Heart left ventricle (tissue), 16 donors: ENCODE measurements around the gene IRF2. TPM values are rescaled to one million over a fixed set of nuclear protein-coding genes. Genes with fewer than 3 reads are reported as not detected.

Experiments
- ATAC-seq, 4 donors: fragments of 200-7000 bp; cut with Tn5 transposase; one replicate each; pipeline ENCODE4 v1.9.1; 2020 to 2022; ENCODE audit warnings: moderate library complexity in 4 of 4, mild to moderate bottlenecking in 3 of 4, moderate number of reproducible peaks in 1 of 4
- DNase-seq, 5 donors: peaks; one replicate each; pipeline ENCODE4 v3.0.0-alpha.2; 2020
- H3K27ac ChIP-seq, 12 donors: fragments of 200-600 bp; sonication (generic) in 4 of 12; one replicate each; pipeline versions ENCODE4 v1.5.0 to v1.8.0; 2016 to 2022; ENCODE audit warnings: mild to moderate bottlenecking in 2 of 12
- H3K27me3 ChIP-seq, 9 donors: fragments of 200-600 bp; sonication (generic) in 2 of 9; one replicate each; pipeline versions ENCODE4 v1.5.1 to v1.8.0; 2016 to 2022; ENCODE audit warnings: mild to moderate bottlenecking in 3 of 9
- H3K36me3 ChIP-seq, 9 donors: fragments of 200-600 bp; sonication (generic) in 2 of 9; one replicate each; pipeline versions ENCODE4 v1.5.0 to v1.8.0; 2018 to 2022; ENCODE audit warnings: mild to moderate bottlenecking in 2 of 9
- H3K4me1 ChIP-seq, 12 donors: fragments of 200-600 bp; sonication (generic) in 4 of 12; one replicate each; pipeline versions ENCODE4 v1.5.0 to v1.8.0; 2016 to 2022; ENCODE audit warnings: mild to moderate bottlenecking in 3 of 12
- H3K4me3 ChIP-seq, 12 donors: fragments of 200-600 bp; sonication (generic) in 4 of 12; one replicate each; pipeline versions ENCODE4 v1.5.0 to v1.8.0; 2017 to 2022; ENCODE audit warnings: mild to moderate bottlenecking in 9 of 12, moderate library complexity in 4 of 12
- H3K9me3 ChIP-seq, 12 donors: fragments of 200-600 bp; sonication (generic) in 4 of 12; one replicate each; pipeline versions ENCODE4 v1.5.0 to v1.8.0; 2016 to 2022; ENCODE audit warnings: mild to moderate bottlenecking in 1 of 12
- CTCF ChIP-seq, 12 donors: fragments of 200-600 bp; sonication (generic) in 4 of 12; IDR thresholded peaks; one replicate each; pipeline versions ENCODE4 v1.5.0 to v1.8.0; 2018 to 2022; ENCODE audit warnings: antibody characterized with exemption in 12 of 12, mild to moderate bottlenecking in 5 of 12
- POLR2A ChIP-seq, 2 donors: fragments of 450-650 bp; IDR thresholded peaks; one replicate each; pipeline ENCODE4 v1.6.1; 2017; ENCODE audit warnings: antibody characterized with exemption in 2 of 2, mild to moderate bottlenecking in 2 of 2, moderate library complexity in 2 of 2
- WGBS, 4 donors: extraction: QIAGEN DNeasy Blood & Tissue Kit in 2 of 4; methylation state at CpG; one replicate each; pipeline versions ENCODE4 v1.1.5 to v1.1.7; 2013 to 2018; 5-methylcytosine and 5-hydroxymethylcytosine counted together
- intact Hi-C, 10 donors: fragments of 100-400 bp; cut with DNase I; formaldehyde crosslinking; loops; one replicate each; pipeline versions ENCODE4 v1.11.1 to v1.14.2; 2022
- polyA plus RNA-seq, 2 donors: library from polyadenylated mRNA; stranded (reverse); fragments of 200-250 nt; gene quantifications; one replicate each; pipeline ENCODE4 v1.2.3, GENCODE V29; 2013
- total RNA-seq, 9 donors: library from RNA; depleted of rRNA in 2 of 9; stranded (reverse); fragments of >200 nt in 2 of 9; fragmentation: NEBNext Ultra II Directional in 3 of 9; extraction: Animal tissue kit (Norgen Biotek cat#: 25700) in 3 of 9; gene quantifications; one replicate each; pipeline versions ENCODE4 v1.1.0 to v1.2.4, GENCODE V29; 2016 to 2023
- donor health status: ischemic (EF 13 %, LVEDD 7.1; RV severe dilation, severe dysfunction).
- donor health status: healthy with polysubstance abuse.
- donor health status: DM: no; HTN: yes; CAD: no.
- donor health status: DM: no; HTN: no; CAD: no.
- donor health status: ischemic (EF 25% LVEDD 6.9; RV normal size, moderate dysfunction).
- donor health status: ischemic (EF 25% LVEDD 5.7; RV mildly dilated, moderate dysfunction).
- donor health status: healthy.
- donor health status: DM: yes; HTN: yes; CAD: no.
- donor health status: ischemic (EF 35%, LVEDD 5.7; RV mildly dilated, moderate dysfunction).
- donor health status: nonischemic (EF 11% LVEDD 7.7; RV severe dilation, severe dysfunction).
- donor health status: DM: yes; HTN: yes; CAD: no.
- donor health status: PGD.
- donor health status: ischemic (EF 29% LVEDD 5.4; RV normal size, mild dysfunction).
- donor health status: nonischemic (EF 23%, LVEDD 6.1; RV moderate dilation, normal function).

The IRF2 gene
- total and polyA plus RNA-seq, 11 donors: 11.5 to 47.2 (median 26.0) TPM

GRCh38 chr4:184369871-184370270 is 104.5 kb downstream of the IRF2 start:
- no peak for TF ChIP-seq CTCF (IDR thresholded peaks at IDR 0.05)
- no peak for TF ChIP-seq POLR2A (IDR thresholded peaks at IDR 0.05)
- intact Hi-C loops: no loop called here
- H3K4me3 ChIP-seq: no peak overlapping the region
- ATAC-seq: no peak
- H3K9me3 ChIP-seq: no peaks in the 10 kb centered on the region
- peaks cover 0 to 16% (median 0%) of the 10 kb centered on the region in 12 donors for H3K4me1 ChIP-seq
- no peaks in the 10 kb centered on the region for H3K27me3 ChIP-seq
- no peak for DNase-seq
- WGBS, 4 donors: 91 to 96% (median 94%) methylated on average over 3 of the region's 3 CpGs
- peaks cover 0 to 4% (median 0%) of the 10 kb centered on the region in 9 donors for H3K36me3 ChIP-seq
- H3K27ac ChIP-seq: no peak overlapping the region

GRCh38 chr4:184368731-184369130 is 105.6 kb downstream of the IRF2 start:
- Histone ChIP-seq H3K36me3 (peaks cover 0 to 4% (median 0%) of the 10 kb centered on the region in 9 donors), H3K4me1 (peaks cover 0 to 21% (median 0%) of the 10 kb centered on the region in 12 donors), H3K27me3 (no peaks in the 10 kb centered on the region), H3K4me3 (no peak overlapping the region), H3K9me3 (no peaks in the 10 kb centered on the region), H3K27ac (no peak overlapping the region)
- TF ChIP-seq CTCF (IDR thresholded peaks at IDR 0.05) (no peak), POLR2A (IDR thresholded peaks at IDR 0.05) (no peak)
- DNase-seq (no peak), ATAC-seq (no peak)
- intact Hi-C loops: no loop called here

GRCh38 chr4:184368290-184368689 is 106.1 kb downstream of the IRF2 start:
- Histone ChIP-seq H3K36me3 (peaks cover 0 to 4% (median 0%) of the 10 kb centered on the region in 9 donors), H3K27me3 (no peaks in the 10 kb centered on the region), H3K4me1 (peaks cover 0 to 22% (median 0%) of the 10 kb centered on the region in 12 donors), H3K9me3 (no peaks in the 10 kb centered on the region), H3K27ac (no peak overlapping the region), H3K4me3 (no peak overlapping the region)
- TF ChIP-seq POLR2A (IDR thresholded peaks at IDR 0.05) (no peak), CTCF (IDR thresholded peaks at IDR 0.05) (no peak)
- ATAC-seq: no peak
- no peak for DNase-seq
- 93 to 98% (median 94%) methylated on average over 3 of the region's 3 CpGs for WGBS, 4 donors
- intact Hi-C loops: no loop called here

GRCh38 chr4:184364100-184364921 is 110.0 kb downstream of the IRF2 start:
- Histone ChIP-seq H3K27me3 (no peaks in the 10 kb centered on the region), H3K27ac (no peak overlapping the region), H3K9me3 (no peaks in the 10 kb centered on the region), H3K4me1 (peaks cover 0 to 29% (median 7%) of the 10 kb centered on the region in 12 donors), H3K4me3 (no peak overlapping the region), H3K36me3 (peaks cover 0 to 4% (median 0%) of the 10 kb centered on the region in 9 donors)
- no peak for TF ChIP-seq CTCF (IDR thresholded peaks at IDR 0.05)
- no peak for TF ChIP-seq POLR2A (IDR thresholded peaks at IDR 0.05)
- DNase-seq (no peak), ATAC-seq (peak in 1 of 4 donors; percentile 11)
- 69 to 74% (median 71%) methylated on average over 5 of the region's 5 CpGs for WGBS, 4 donors
- intact Hi-C loops: no loop called here
